ENCODE measurements around the gene PTPRG. TPM values are rescaled to one million over a fixed set of nuclear protein-coding genes. Genes with fewer than 3 reads are reported as not detected.

PTPRG gene
- total RNA-seq, 1 donor, result 148 TPM

DNA sequence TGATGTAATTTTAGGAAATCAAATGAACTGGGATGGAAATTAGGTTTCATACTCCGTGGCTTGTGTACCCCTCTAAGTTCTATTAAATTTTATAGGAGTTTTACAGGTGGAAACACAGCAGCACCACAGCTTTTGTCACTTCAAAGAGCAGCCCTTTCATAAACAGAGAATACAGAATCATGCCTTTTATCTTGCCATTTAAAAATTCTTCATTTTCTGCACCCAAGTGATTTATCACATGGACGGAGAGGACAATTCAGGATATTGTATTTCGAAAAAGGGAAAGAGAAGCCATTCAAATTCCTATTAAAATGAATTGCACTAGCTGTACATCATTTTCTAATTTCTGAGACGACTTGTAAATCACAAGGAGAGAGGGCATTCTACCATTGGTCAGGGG lies 245.4 kb downstream of the PTPRG start:
- no peaks in the 10 kb centered on the region for H3K9me3 ChIP-seq (ENCODE audit: low read depth, low read length)
- TF ChIP-seq, protein P1, sequence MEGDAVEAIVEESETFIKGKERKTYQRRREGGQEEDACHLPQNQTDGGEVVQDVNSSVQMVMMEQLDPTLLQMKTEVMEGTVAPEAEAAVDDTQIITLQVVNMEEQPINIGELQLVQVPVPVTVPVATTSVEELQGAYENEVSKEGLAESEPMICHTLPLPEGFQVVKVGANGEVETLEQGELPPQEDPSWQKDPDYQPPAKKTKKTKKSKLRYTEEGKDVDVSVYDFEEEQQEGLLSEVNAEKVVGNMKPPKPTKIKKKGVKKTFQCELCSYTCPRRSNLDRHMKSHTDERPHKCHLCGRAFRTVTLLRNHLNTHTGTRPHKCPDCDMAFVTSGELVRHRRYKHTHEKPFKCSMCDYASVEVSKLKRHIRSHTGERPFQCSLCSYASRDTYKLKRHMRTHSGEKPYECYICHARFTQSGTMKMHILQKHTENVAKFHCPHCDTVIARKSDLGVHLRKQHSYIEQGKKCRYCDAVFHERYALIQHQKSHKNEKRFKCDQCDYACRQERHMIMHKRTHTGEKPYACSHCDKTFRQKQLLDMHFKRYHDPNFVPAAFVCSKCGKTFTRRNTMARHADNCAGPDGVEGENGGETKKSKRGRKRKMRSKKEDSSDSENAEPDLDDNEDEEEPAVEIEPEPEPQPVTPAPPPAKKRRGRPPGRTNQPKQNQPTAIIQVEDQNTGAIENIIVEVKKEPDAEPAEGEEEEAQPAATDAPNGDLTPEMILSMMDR (IDR thresholded peaks at IDR 0.05; ENCODE audit: extremely low read depth, low read depth, low read length), result no peak
- no peak overlapping the region for H3K4me2 ChIP-seq (ENCODE audit: insufficient read depth, low read length)
- DNase-seq (ENCODE audit: insufficient read length, low spot score, missing footprints), result no peak
- no peaks in the 10 kb centered on the region for H3K27me3 ChIP-seq (ENCODE audit: insufficient read depth, low read length)
- H2AFZ ChIP-seq (ENCODE audit: low read length), result no peak overlapping the region
- peaks cover 15% of the 10 kb centered on the region for H3K4me1 ChIP-seq (ENCODE audit: insufficient read depth, low read length)
- H3K27ac ChIP-seq (ENCODE audit: low read depth, low read length), result no peak overlapping the region
- H3K79me2 ChIP-seq (ENCODE audit: insufficient read depth, low read length), result peaks cover 16% of the 10 kb centered on the region
- H3K36me3 ChIP-seq (ENCODE audit: insufficient read depth, low read length), result no peaks in the 10 kb centered on the region
- no peak overlapping the region for H3K4me3 ChIP-seq (ENCODE audit: insufficient read depth, low read length)
- peaks cover 9% of the 10 kb centered on the region for H4K20me1 ChIP-seq (ENCODE audit: insufficient read depth, low read length)

DNA sequence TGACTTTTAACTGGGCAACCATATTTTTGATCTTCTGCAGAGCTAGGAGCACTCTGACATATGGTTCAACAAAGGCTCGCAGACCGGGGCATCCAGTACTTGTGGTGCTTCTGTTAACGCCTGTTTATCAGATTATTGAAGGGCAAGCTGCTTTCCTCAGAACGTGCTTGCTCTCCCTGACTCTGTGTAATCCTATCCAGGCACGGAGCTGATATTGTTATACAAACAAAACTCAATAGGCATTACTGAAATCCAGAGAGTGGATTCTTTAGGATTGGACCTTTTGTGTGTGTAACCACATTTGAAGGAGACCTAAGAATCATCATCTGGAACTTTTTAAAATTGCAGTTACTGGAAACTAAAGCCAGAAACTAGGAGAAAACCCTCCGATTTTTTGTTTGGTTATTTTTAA lies 246.5 kb downstream of the PTPRG start:
- Histone ChIP-seq H2AFZ (ENCODE audit: low read length) (no peak overlapping the region), H3K4me3 (ENCODE audit: insufficient read depth, low read length) (no peak overlapping the region), H4K20me1 (ENCODE audit: insufficient read depth, low read length) (peaks cover 11% of the 10 kb centered on the region), H3K36me3 (ENCODE audit: insufficient read depth, low read length) (no peaks in the 10 kb centered on the region), H3K4me1 (ENCODE audit: insufficient read depth, low read length) (peaks cover 15% of the 10 kb centered on the region), H3K27me3 (ENCODE audit: insufficient read depth, low read length) (no peaks in the 10 kb centered on the region), H3K4me2 (ENCODE audit: insufficient read depth, low read length) (no peak overlapping the region), H3K9me3 (ENCODE audit: low read depth, low read length) (no peaks in the 10 kb centered on the region), H3K79me2 (ENCODE audit: insufficient read depth, low read length) (peaks cover 16% of the 10 kb centered on the region), H3K27ac (ENCODE audit: low read depth, low read length) (no peak overlapping the region)
- DNase-seq (ENCODE audit: insufficient read length, low spot score, missing footprints), result peak; percentile 21
- TF ChIP-seq, protein P1 (IDR thresholded peaks at IDR 0.05; ENCODE audit: extremely low read depth, low read depth, low read length), result no peak

DNA sequence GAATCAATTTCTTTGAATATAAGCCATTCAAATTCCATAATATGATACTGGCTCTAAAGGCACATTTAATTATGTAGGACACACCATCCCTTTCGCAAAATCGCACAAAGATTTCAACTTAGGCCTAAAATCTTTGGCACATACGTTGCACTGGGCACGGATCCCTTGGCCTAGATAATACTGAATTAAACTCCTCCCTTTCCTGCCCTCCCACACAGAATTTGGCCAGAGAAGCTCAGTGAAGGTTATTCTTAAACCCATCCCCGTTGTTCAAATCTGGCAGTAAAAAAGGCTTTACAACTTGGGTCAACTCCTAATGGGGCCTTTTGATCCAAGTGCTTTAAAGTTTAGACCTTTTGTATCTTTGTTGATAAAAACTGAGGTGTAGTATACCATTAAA lies 247.2 kb downstream of the PTPRG start:
- Histone ChIP-seq H3K27ac (ENCODE audit: low read depth, low read length) (no peak overlapping the region), H2AFZ (ENCODE audit: low read length) (no peak overlapping the region), H3K79me2 (ENCODE audit: insufficient read depth, low read length) (peaks cover 16% of the 10 kb centered on the region), H3K4me2 (ENCODE audit: insufficient read depth, low read length) (no peak overlapping the region), H3K27me3 (ENCODE audit: insufficient read depth, low read length) (no peaks in the 10 kb centered on the region), H4K20me1 (ENCODE audit: insufficient read depth, low read length) (peaks cover 11% of the 10 kb centered on the region), H3K36me3 (ENCODE audit: insufficient read depth, low read length) (no peaks in the 10 kb centered on the region), H3K4me1 (ENCODE audit: insufficient read depth, low read length) (peaks cover 16% of the 10 kb centered on the region), H3K9me3 (ENCODE audit: low read depth, low read length) (no peaks in the 10 kb centered on the region), H3K4me3 (ENCODE audit: insufficient read depth, low read length) (no peak overlapping the region)
- DNase-seq (ENCODE audit: insufficient read length, low spot score, missing footprints), result no peak
- TF ChIP-seq, protein P1 (IDR thresholded peaks at IDR 0.05; ENCODE audit: extremely low read depth, low read depth, low read length), result no peak

DNA sequence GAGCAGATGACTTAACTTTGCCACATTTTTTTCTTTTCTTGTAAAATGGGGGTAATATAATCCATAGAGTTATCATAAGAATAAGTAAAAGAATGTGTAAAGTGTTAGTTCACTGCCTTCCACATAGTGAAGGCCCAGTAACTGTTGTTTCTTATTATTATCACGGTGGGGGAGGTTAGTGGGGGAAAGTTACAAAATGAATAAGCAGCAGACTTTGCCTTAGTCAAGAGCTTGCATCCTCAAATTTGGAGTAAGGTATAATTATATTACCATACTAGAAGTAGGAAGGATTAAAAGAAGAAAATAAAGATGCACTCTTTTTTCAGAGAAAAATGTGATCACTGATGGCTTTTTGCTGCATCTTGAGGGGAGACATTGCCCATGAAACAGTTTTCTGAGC lies 247.6 kb downstream of the PTPRG start:
- no peak overlapping the region for H3K27ac ChIP-seq (ENCODE audit: low read depth, low read length)
- peaks cover 18% of the 10 kb centered on the region for H3K4me1 ChIP-seq (ENCODE audit: insufficient read depth, low read length)
- no peaks in the 10 kb centered on the region for H3K9me3 ChIP-seq (ENCODE audit: low read depth, low read length)
- peaks cover 11% of the 10 kb centered on the region for H4K20me1 ChIP-seq (ENCODE audit: insufficient read depth, low read length)
- peaks cover 16% of the 10 kb centered on the region for H3K79me2 ChIP-seq (ENCODE audit: insufficient read depth, low read length)
- no peak for DNase-seq (ENCODE audit: insufficient read length, low spot score, missing footprints)
- TF ChIP-seq, protein P1 (IDR thresholded peaks at IDR 0.05; ENCODE audit: extremely low read depth, low read depth, low read length), result no peak
- H2AFZ ChIP-seq (ENCODE audit: low read length), result no peak overlapping the region
- no peak overlapping the region for H3K4me3 ChIP-seq (ENCODE audit: insufficient read depth, low read length)
- no peaks in the 10 kb centered on the region for H3K27me3 ChIP-seq (ENCODE audit: insufficient read depth, low read length)
- H3K4me2 ChIP-seq (ENCODE audit: insufficient read depth, low read length), result no peak overlapping the region
- H3K36me3 ChIP-seq (ENCODE audit: insufficient read depth, low read length), result no peaks in the 10 kb centered on the region

Data from osteoblast (primary cell).